GM19023 (cell line): ENCODE measurements around the gene DDX31.
A peak's percentile ranks its signal among the peaks of the same experiment; 100 is the strongest.
"Not testable (repeated sequence)": the region's sequence is repeated elsewhere in the genome, so short reads cannot be mapped to it uniquely, and the experiment has no call there.

Experiments
- ATAC-seq: cut with Tn5 transposase; IDR thresholded peaks from one replicate; pipeline ENCODE4 v1.9.1; 2021; ENCODE audit warnings: mild to moderate bottlenecking, moderate library complexity; ENCODE audit not compliant: unreplicated experiment

Gene DDX31

GRCh38 chr9:132669698-132670456 is at the start of gene DDX31:
DDX31 (minus strand) TSS chr9:132669983; CDS start chr9:132669934, 49 bp downstream.
- peak; percentile 74 for ATAC-seq

GRCh38 chr9:132718381-132718928 is 48.7 kb upstream of the DDX31 start:
- not testable (repeated sequence) for ATAC-seq

GRCh38 chr9:132717326-132717945 is 47.7 kb upstream of the DDX31 start:
- ATAC-seq: no peak

GRCh38 chr9:132716007-132716406 is 46.2 kb upstream of the DDX31 start:
- ATAC-seq: no peak

- no peak for ATAC-seq
Measured at GRCh38 chr9:132712753-132713152, 43.0 kb upstream of the DDX31 start.

GRCh38 chr9:132711846-132712245 is 42.1 kb upstream of the DDX31 start:
- no peak for ATAC-seq

- ATAC-seq: not testable (repeated sequence)
Measured at GRCh38 chr9:132711152-132711551, 41.4 kb upstream of the DDX31 start.

- ATAC-seq: no peak
Measured at GRCh38 chr9:132710333-132710732, 40.5 kb upstream of the DDX31 start.

- ATAC-seq: no peak
Measured at GRCh38 chr9:132708769-132709430, 39.1 kb upstream of the DDX31 start.

- no peak for ATAC-seq
Measured at GRCh38 chr9:132708239-132708638, 38.5 kb upstream of the DDX31 start.

GRCh38 chr9:132703336-132703735 is 33.6 kb upstream of the DDX31 start:
- ATAC-seq: no peak

- no peak for ATAC-seq
Measured at GRCh38 chr9:132702254-132702653, 32.5 kb upstream of the DDX31 start.

GRCh38 chr9:132699956-132700355 is 30.2 kb upstream of the DDX31 start:
- ATAC-seq: no peak

- no peak for ATAC-seq
Measured at GRCh38 chr9:132698989-132699388, 29.2 kb upstream of the DDX31 start.

- no peak for ATAC-seq
Measured at GRCh38 chr9:132697230-132697629, 27.4 kb upstream of the DDX31 start.

GRCh38 chr9:132694144-132694543 is 24.4 kb upstream of the DDX31 start:
- ATAC-seq: no peak

GRCh38 chr9:132690696-132691095 is 20.9 kb upstream of the DDX31 start:
- ATAC-seq: no peak

- no peak for ATAC-seq
Measured at GRCh38 chr9:132683873-132684272, 14.1 kb upstream of the DDX31 start.

- ATAC-seq: no peak
Measured at GRCh38 chr9:132681561-132681960, 11.8 kb upstream of the DDX31 start.

GRCh38 chr9:132679946-132680625 is 10.3 kb upstream of the DDX31 start:
- ATAC-seq: no peak

GRCh38 chr9:132677976-132678375 is 8.2 kb upstream of the DDX31 start:
- no peak for ATAC-seq
